ENCODE data around the gene PBX1.

The PBX1 gene

DNA sequence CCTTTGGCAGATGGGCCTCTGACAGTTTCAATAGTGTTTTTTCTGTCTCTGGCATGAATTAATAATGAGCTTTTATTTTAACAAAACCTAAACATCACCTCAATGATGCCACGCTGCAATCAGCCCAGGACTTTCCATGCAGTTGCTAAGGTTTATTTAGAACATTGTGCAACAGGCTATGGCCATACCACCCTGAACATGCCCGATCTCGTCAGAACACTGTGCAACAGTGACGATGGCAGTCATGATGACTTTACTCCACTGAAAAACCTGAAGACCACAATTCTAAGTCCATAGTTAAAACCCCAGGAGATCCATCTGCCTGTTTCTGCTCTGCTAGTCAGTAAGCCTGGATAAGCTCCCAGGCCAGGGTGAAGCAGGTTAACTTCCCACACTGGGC, 310.0 kb downstream of the PBX1 start:
- no peak for DNase-seq (ENCODE audit: low read depth)

DNA sequence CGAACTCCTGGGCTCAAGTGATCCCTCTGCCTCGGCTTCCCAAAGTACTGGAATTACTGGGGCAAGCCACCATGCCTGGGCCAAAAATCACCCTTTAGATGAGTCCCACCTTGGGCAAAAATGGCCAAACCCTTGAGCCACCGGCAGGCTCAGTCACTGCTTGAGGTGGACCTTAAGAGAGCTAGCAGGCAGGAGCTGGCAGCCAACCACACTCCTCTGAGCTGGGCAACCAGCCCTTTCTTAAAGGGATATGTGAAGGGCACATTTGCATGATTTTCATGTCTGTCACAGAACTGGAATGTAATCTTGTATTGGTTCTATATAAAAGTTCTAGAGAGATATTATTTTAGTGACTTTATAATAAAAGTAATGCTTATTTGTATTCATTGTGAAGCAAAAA, 316.5 kb downstream of the PBX1 start:
- DNase-seq (ENCODE audit: low read depth) = no peak

DNA sequence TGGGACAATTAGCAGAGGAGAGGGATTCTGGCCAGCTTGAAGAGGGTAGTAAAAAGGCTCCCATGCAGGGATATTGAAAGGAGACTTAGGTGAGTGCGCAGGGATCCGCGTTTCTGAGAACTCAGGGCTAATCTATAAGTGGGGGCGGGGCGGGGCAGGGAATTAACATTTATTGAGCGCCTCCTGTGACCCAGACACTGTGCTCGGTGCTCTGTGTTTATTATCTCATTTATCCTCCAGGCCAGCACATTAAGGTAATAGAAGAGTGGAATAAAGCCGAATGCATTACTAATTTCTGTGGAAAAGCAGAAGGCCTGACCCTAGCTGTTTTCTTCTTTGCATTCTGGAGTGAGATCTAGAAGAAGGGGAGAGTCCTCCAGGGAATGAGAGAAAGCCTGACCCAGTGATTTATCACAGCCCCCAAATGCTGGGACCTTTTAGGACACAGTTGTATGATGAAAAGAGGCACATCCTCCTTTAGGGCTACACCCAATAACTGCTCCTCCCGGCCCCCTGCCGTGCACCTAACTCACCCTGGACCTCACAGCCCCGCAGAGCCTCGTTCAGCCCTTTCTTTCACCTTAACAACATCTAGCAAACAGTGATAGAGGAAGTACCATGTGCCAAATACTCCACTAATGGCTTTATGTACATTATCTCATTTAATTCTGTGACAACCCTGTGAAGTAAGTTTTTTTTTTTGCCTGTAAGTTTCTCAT, 317.6 kb downstream of the PBX1 start:
- no peak for DNase-seq (ENCODE audit: low read depth)

DNA sequence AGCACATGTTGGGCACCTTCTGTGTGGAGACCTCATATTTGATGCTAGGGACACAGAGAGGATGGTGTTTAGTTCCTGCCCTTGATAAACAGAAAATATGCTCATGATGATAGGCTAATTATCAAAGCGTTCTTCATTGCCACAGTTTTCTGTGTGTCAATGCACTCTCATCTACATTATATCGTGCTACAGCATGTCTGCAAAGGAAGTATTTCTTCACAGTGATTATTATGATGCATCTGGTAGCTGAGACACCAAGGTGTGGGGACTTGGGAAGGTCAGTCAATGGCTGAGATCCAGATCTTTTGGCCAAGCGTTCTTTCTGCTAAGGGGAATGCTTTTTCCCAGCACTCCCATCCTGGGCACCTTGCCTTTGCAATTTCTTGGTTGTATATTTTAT, 321.2 kb downstream of the PBX1 start:
- no peak for DNase-seq (ENCODE audit: low read depth)

DNA sequence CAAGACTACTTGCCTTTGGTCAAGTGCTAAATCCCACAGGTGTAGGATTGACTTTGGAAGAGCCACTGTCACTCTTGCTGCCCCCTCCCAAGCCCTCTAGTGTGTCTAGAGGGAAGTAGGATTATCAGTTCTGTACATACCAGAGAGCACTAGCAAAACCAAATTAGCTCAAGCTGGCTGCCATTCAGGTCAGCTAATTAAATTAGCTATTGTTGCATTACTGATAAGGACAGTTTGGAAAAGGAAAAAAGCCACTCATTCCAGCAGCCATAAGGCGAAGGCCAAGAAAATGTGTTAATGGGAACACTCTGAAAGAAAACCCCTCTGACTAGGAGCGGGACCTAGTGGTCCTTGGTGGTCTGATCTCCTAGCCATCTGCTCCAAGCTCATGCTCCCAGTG, 321.7 kb downstream of the PBX1 start:
- no peak for DNase-seq (ENCODE audit: low read depth)

DNA sequence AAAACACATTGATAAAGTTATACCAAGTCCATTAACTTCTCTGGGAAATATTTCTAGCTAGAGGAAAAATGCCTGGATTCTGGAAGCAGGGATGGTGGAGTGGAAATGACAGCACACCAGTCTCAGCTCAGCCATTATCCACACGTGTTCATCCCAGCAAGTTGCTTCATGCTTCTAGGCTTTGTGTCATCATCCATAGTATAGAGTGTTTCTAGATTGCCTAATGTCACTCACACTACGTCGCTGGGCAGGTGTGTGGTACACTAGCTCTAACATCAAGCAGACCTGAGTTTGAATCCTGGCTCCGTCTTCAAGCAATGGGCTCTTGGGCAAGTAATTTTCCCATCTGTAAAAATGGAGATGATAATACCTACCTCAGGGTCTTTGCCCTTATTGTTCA, 326.3 kb downstream of the PBX1 start:
- no peak for DNase-seq (ENCODE audit: low read depth)

DNA sequence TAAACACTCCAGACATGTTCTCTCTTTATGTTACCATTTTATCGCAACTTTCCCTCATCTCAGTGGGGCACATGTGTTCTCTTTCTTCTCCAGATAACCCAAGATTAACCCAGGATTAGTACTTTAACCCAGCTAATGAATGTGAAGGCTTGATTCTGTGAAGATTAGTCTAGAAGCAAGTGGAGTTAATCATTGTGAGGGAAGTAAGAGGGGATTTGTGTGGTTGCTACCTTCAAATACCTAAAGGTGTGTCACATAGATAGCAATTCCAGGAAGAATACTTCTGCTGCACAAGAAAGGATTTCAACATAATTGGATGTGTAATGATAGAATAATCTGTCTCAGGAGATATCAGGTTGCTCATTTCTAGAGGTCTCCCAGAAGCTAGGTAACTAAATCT, 327.1 kb downstream of the PBX1 start:
- no peak for DNase-seq (ENCODE audit: low read depth)

DNA sequence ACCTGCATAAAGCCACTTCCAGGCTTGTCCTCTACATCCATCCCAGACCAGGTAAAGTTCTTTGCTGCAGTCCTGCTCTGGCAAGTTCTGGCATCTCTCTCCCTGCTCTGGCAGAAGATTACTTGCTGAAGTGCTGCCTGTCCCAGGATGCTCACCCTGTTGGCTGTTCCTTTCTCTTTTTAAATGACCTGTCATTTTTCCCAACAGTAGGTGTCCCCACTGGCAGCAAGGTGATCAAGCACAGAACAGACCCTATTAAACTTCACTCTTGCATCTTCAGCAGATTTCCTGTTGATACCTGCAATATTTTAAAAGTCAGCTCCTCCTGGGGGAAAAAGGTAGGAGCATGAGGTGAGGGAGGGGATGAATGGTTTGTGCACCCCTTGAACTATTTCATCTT, 332.6 kb downstream of the PBX1 start:
- DNase-seq (ENCODE audit: low read depth) = no peak

DNA sequence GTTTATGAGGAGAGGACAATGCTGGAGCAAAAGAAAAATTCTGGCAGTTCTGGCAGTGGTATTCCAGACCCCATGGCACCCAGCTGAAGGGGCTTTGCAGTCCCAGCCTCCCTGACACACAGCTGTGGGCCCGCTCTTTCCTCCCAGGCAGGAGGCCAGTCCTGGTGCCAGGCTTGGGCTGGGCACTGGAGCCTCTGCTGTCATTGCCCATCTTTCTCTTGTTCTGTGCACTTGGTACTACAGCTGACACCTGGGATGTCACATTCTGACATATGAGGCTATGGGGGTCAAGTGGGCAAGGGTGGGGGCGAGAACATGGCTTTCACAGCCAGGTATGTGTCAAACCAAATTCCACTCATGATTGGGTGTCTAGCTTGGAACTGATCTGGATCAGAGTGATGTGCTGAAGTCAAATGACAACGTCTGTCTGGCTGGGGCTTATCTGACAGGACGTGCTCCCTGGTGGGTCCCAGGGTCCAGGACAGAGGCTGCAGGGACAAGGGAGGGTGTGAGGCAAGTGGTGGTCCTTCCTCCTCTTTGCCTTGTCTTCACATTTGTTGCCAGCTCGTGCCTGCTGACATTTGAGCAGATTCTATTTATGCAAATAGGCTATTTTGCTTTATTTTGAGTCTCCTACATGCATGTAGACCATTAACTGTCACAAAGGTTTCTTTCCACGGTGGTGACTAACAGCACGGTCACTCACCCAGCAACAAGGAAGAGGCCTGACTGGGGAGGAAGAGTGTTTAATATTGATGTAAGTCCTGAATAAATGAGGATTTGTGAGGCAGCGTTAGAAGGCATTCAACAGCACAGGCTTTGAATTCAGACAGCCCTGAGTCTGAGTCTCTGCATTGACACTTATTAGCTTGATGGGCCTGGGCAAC, 336.3 kb downstream of the PBX1 start:
- no peak for DNase-seq (ENCODE audit: low read depth)

DNA sequence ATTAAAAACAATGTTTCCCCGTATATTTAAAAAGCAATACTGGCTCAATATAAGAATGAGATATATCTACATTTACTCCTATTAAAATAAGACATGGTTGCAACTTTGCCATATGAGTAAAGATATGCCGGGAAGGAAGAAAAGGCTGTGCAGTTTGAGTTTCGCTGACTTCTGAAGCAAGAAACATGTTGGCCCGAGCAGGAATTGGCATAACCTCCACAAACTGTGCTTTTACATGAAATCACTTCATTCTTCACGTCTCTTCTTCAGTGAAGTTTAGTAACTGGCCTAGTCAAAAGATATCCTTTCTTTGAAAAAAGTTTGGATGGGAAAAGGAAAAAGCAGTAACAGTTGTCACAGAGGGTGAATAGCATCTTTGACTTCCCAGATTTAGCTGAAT, 342.0 kb downstream of the PBX1 start:
- no peak for DNase-seq (ENCODE audit: low read depth)

Data from stimulated activated CD8-positive, alpha-beta memory T cell treated with anti-CD3 and anti-CD28 coated beads, Interleukin-7, amount 100 ng/mL, for 24 hours (primary cell).